Stomach (tissue), 4 donors: Measurements from ENCODE around the gene NPY.

Experiments used
- CTCF ChIP-seq, 7 experiments: fragments of 450-650 bp in 4 of 7; fragments of 200-600 bp in 3 of 7; sonication (generic) in 3 of 7; IDR thresholded peaks; one replicate each; pipeline ENCODE4 v1.5.1; 2016 to 2019; ENCODE audit warnings: antibody characterized with exemption in 7 of 7, control low read depth in 2 of 7, mild to moderate bottlenecking in 1 of 7
- POLR2A ChIP-seq, 4 donors: fragments of 450-650 bp; IDR thresholded peaks; one replicate each; pipeline ENCODE4 v1.6.1; 2016; ENCODE audit warnings: antibody characterized with exemption in 4 of 4, control low read depth in 2 of 4, mild to moderate bottlenecking in 1 of 4, moderate library complexity in 1 of 4
- POLR2AphosphoS5 ChIP-seq, 3 donors: sonication (generic); formaldehyde crosslinking; IDR thresholded peaks; one replicate each; pipeline ENCODE4 v1.6.1; 2016; ENCODE audit warnings: antibody characterized with exemption in 3 of 3

- TF ChIP-seq CTCF (IDR thresholded peaks at IDR 0.05) (no peak), POLR2A (IDR thresholded peaks at IDR 0.05) (no peak), POLR2AphosphoS5 (IDR thresholded peaks at IDR 0.05) (no peak)
Observed at GRCh38 chr7:24301703-24302102, 17.7 kb downstream of the NPY start.
